Body of pancreas (tissue), 4 donors: ENCODE results near the gene NFILZ.

Experiments
- POLR2A ChIP-seq, 3 donors: fragments of 450-650 bp; IDR thresholded peaks; one replicate each; pipeline ENCODE4 v1.6.1; 2016; ENCODE audit warnings: antibody characterized with exemption in 3 of 3, mild to moderate bottlenecking in 2 of 3
- TF ChIP-seq, protein P1 (sequence below), 7 experiments: fragments of 450-650 bp in 4 of 7; fragments of 200-600 bp in 3 of 7; sonication (generic) in 3 of 7; IDR thresholded peaks; one replicate each; pipeline ENCODE4 v1.5.1; 2016 to 2019; ENCODE audit warnings: antibody characterized with exemption in 7 of 7

DNA sequence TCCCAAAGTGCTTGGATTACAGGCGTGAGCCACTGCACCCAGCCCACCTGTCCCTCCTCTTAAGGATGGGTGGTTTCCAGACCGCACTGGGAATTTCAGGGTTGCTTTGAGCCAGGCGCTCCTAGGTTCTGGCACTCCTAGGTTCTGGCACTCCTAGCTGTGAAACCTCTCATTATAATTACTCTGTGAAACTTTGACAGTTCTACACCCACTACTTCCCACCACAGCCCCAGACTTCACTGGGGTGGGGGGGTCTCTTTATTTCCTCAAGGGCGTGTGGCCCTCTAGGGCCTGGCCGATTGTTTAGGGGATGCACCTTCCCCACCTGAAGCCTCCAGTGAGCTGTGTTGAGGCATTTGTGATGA, 17.6 kb upstream of the NFILZ start:
- TF ChIP-seq, protein P1, sequence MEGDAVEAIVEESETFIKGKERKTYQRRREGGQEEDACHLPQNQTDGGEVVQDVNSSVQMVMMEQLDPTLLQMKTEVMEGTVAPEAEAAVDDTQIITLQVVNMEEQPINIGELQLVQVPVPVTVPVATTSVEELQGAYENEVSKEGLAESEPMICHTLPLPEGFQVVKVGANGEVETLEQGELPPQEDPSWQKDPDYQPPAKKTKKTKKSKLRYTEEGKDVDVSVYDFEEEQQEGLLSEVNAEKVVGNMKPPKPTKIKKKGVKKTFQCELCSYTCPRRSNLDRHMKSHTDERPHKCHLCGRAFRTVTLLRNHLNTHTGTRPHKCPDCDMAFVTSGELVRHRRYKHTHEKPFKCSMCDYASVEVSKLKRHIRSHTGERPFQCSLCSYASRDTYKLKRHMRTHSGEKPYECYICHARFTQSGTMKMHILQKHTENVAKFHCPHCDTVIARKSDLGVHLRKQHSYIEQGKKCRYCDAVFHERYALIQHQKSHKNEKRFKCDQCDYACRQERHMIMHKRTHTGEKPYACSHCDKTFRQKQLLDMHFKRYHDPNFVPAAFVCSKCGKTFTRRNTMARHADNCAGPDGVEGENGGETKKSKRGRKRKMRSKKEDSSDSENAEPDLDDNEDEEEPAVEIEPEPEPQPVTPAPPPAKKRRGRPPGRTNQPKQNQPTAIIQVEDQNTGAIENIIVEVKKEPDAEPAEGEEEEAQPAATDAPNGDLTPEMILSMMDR (IDR thresholded peaks at IDR 0.05): no peak
- no peak for TF ChIP-seq POLR2A (IDR thresholded peaks at IDR 0.05)
